Measurements from ENCODE around the gene LATS2.

LATS2 gene

DNA sequence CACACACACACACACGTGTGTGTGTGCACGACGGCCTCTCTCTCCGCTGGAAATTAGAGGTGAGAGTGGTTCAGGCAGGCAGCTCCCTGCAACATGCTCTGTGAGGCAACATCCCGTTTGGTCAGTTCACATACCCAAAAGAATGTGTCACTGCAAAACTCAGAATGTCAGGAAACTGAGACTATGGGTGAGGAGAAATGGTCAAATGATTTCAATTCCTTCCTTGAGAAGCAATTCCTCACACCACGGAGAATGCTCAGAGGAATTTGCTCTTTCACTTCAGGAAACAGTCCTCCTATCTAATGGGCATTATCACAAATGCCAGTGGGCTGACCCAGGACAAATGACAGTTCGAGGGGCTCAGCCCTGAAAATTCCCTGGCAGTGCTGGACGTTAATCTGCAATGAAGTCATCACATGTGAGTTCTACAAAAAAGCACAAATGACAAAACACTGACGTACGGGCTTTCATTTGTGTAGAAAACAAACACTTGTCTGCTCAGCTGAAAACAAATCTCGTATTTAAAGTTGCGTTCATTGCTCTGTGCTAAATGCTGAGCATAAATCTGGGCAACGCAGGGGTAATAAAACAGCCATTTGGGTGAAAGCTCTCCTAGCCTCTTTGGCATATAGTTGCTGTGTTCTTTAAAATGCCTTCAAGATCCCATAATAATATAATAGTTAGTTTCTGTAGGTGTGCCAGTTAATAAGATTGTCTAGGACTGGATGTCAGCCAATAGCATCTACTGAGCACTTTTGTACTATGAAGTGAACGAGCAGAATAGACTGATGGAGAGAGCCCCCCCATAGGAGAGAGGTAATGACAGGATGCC lies 18.6 kb upstream of the LATS2 start:
- TF ChIP-seq CTCF (conservative IDR thresholded peaks at IDR 0.05; ENCODE audit: control insufficient read depth, insufficient read depth, low read depth, low read length): no peak
- DNase-seq (ENCODE audit: low read depth): peak; percentile 88
- peak overlapping the region; percentile 19 for H3K4me3 ChIP-seq (ENCODE audit: control insufficient read depth, low read depth, low read length)

DNA sequence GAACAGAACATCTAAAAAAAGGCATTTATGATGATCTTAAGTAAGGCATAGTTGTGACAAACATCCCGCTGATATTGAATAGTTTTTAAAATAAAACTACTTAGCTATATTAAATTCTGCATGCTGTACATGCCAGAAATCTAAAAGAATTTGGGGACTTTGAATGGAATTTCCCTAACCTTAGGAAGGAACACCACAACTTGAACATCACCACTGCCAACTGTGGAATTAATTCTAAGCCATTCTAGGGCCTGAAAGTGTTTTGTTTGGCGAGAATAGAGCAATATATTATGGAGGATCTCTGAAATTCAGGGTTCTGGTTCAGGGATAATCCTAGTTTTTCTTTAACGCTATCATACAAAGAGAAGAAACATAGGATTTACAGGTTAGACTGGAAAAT lies 17.8 kb upstream of the LATS2 start:
- H3K4me3 ChIP-seq (ENCODE audit: control insufficient read depth, low read depth, low read length): no peak overlapping the region
- no peak for DNase-seq (ENCODE audit: low read depth)
- no peak for TF ChIP-seq CTCF (conservative IDR thresholded peaks at IDR 0.05; ENCODE audit: control insufficient read depth, insufficient read depth, low read depth, low read length)

DNA sequence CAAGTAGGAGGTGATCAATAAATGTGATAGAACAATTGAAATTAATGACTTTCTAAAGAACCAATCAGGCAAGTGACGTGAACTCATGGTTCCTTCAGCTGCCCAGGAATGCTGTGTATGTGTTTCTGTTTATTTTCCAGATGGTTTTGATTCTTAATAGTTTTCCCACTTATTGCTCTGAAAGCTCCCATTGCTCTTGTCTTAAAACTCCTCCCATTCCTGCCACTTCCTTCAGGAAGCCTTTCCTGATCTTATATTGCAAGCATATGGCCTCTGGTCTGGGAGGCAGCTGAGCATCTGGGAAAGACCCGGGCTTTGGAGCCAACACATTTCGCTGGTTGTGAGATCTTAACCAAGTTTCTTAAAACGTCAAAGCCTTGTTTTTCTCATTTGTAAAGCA lies 17.1 kb upstream of the LATS2 start:
- peak; percentile 67 for DNase-seq (ENCODE audit: low read depth)
- TF ChIP-seq CTCF (conservative IDR thresholded peaks at IDR 0.05; ENCODE audit: control insufficient read depth, insufficient read depth, low read depth, low read length): no peak
- no peak overlapping the region for H3K4me3 ChIP-seq (ENCODE audit: control insufficient read depth, low read depth, low read length)

DNA sequence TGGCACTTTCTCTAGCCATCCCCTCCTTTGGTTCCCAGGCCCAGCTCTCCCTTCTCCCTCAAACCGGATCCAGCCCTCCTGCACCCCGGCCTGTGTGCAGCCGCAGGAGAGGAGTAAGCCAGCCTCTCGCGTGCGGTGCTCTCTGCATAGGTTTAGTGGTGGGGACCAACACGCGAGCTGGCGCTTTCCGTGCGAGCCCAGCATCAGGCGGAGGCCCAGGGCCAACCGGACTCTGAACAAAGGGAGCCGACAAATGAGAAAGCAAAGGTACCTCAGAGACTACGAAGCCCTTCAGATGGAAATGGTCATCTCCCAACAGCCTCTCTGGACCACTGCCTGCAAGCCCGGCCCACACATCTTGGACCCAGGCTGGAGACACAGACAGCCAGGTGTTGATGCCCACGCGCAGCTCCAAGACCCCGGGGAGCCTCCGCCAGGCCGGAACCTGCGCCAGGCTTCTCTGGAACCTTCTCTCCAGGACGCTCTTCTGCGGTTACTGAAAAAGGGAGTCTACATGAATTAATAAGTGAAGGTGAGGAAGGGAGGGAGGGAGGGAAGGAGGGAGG lies 16.5 kb upstream of the LATS2 start:
- DNase-seq (ENCODE audit: low read depth): no peak
- no peak overlapping the region for H3K4me3 ChIP-seq (ENCODE audit: control insufficient read depth, low read depth, low read length)
- TF ChIP-seq CTCF (conservative IDR thresholded peaks at IDR 0.05; ENCODE audit: control insufficient read depth, insufficient read depth, low read depth, low read length): no peak

GRCh38 chr13:21077076-21077787 lies 15.8 kb upstream of the LATS2 start:
- no peak overlapping the region for H3K4me3 ChIP-seq (ENCODE audit: control insufficient read depth, low read depth, low read length)
- no peak for DNase-seq (ENCODE audit: low read depth)
- TF ChIP-seq CTCF (conservative IDR thresholded peaks at IDR 0.05; ENCODE audit: control insufficient read depth, insufficient read depth, low read depth, low read length): no peak

GRCh38 chr13:21076253-21076652 lies 14.9 kb upstream of the LATS2 start:
- no peak overlapping the region for H3K4me3 ChIP-seq (ENCODE audit: control insufficient read depth, low read depth, low read length)
- no peak for TF ChIP-seq CTCF (conservative IDR thresholded peaks at IDR 0.05; ENCODE audit: control insufficient read depth, insufficient read depth, low read depth, low read length)
- peak; percentile 13 for DNase-seq (ENCODE audit: low read depth)
